Omental fat pad (tissue), 4 donors: ENCODE data around the gene MCC. TPM values are rescaled to one million over a fixed set of nuclear protein-coding genes. Genes with fewer than 3 reads are reported as not detected.

Experiments used
- ATAC-seq: fragments of 150-250 bp; one replicate; pipeline ENCODE4 v1.9.1; 2016; ENCODE audit warnings: mild to moderate bottlenecking, moderate library complexity; ENCODE audit not compliant: low FRiP score
- DNase-seq: peaks from one replicate; pipeline ENCODE4 v3.0.0-alpha.2; 2019; ENCODE audit warnings: low spot score
- total RNA-seq, 4 donors: library from RNA; depleted of rRNA; stranded (reverse); fragments of >200 nt; gene quantifications; one replicate each; pipeline ENCODE4 v1.1.0, GENCODE V29; 2016
- TF ChIP-seq, protein P1 (sequence below), 3 donors: fragments of 450-650 bp; IDR thresholded peaks; one replicate each; pipeline ENCODE4 v1.5.1; 2016 to 2017; ENCODE audit warnings: antibody characterized with exemption in 3 of 3, mild to moderate bottlenecking in 3 of 3, moderate library complexity in 2 of 3

MCC gene
- total RNA-seq, 4 donors from 2014 or later: 32.8 to 56.3 (median 44.4) TPM

DNA sequence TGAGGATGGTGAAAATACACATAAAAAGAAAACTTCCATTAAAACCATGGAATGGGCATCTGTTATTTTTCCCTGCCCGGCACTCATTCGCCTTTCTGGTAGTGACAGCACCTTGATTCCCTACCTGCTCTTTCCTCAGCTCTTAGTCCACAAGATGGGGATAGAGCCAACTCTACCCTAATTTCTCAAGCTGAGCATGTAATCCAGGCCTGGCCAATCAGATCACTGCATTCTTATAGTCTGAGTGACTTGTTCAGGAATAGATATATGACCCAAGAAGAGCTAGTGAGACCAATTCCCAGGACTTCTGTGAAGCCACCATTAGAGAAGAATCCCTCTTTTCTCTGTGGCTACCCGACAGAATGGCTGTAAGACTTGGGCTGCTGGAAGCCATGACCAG, 111.6 kb downstream of the MCC start:
- ATAC-seq: no peak
- DNase-seq: no peak
- TF ChIP-seq, protein P1, sequence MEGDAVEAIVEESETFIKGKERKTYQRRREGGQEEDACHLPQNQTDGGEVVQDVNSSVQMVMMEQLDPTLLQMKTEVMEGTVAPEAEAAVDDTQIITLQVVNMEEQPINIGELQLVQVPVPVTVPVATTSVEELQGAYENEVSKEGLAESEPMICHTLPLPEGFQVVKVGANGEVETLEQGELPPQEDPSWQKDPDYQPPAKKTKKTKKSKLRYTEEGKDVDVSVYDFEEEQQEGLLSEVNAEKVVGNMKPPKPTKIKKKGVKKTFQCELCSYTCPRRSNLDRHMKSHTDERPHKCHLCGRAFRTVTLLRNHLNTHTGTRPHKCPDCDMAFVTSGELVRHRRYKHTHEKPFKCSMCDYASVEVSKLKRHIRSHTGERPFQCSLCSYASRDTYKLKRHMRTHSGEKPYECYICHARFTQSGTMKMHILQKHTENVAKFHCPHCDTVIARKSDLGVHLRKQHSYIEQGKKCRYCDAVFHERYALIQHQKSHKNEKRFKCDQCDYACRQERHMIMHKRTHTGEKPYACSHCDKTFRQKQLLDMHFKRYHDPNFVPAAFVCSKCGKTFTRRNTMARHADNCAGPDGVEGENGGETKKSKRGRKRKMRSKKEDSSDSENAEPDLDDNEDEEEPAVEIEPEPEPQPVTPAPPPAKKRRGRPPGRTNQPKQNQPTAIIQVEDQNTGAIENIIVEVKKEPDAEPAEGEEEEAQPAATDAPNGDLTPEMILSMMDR (IDR thresholded peaks at IDR 0.05): no peak

DNA sequence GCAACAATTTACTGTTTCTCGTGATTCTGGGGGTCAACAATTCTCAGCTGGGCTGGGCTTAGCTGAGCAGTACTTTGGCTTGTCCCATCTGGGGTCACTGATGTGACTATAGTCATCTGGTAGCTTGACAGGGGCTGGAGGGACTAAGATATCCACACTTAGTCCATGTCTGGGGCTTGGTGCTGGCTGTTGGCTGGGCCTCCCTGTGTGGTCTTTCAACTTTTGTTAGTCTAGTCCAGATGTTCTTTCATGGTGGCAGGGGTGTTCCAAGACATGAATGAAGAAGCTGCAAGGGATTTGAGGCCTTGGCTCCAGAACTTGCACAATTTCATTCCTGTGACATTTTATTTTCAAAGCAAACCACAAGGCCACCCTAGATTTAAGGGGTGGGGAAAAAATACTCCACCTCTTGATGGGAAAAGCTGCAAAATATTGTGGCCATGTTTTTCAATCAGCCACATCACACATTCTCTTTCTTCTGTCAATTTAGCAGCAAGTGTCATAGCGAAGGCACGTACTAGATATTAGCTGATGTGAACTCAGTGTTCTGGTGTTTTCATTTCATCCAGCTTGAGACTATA, 112.7 kb downstream of the MCC start:
- ATAC-seq: no peak
- TF ChIP-seq, protein P1 (IDR thresholded peaks at IDR 0.05): no peak
- no peak for DNase-seq

DNA sequence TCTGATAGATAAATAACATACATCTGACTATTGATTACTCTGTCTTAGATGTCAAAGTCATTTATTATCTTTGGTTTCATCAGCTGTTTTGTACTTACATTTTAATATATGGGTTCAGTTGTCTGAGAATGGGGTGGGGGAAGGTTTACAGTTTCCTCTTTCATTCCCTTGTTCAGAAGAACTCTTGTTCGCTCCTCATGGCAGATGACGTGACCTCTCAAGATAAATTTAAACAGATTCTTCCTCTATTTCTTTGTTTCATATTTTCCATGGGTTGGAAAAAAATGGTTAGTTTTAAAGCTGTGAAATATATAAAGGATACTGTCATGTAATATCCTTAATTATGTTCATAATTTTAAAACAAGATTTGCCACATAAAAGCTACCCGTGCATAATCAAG, 114.8 kb downstream of the MCC start:
- TF ChIP-seq, protein P1 (IDR thresholded peaks at IDR 0.05): no peak
- DNase-seq (no peak), ATAC-seq (no peak)

DNA sequence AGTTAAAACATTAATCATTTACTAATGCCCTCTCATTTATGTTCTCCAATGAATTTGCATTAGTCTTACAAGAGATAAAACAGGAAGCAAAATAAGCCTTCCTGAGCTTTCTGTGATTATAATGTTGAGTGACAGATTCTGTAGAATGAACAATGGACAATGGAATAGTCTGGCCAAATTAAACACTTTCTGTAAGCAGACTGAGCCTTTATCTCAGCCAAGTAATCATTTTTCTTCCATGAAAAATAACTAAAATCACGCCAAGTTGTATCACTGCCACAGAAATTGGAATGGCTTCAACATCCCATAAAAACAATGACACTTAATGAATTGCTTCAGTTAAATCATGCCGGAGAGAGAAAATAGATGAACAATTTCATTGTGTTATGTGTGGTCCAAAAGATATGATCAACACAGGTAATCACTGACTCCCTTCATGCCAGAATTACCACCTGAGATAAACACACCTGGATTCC, 116.5 kb downstream of the MCC start:
- DNase-seq: no peak
- TF ChIP-seq, protein P1 (IDR thresholded peaks at IDR 0.05): no peak
- no peak for ATAC-seq

DNA sequence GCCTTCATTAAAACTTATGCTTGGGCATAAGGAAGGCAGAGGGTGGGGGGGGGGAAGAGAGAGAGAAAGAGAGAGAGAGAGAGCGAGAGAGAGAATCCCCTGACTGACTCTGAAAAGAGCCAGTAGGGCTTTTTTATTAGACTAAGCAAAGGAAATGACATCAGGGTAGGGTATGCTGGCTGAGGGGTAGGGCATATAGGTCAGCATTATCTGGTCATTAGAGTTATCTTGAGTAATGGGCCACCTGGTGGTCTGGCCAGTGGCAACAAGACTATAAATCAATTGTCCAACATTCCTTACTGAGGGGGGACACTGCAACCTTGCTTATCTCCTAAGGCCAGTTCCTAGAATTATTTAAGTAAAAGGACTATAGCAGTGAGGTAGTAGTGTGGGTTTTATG, 120.7 kb downstream of the MCC start:
- DNase-seq: no peak
- TF ChIP-seq, protein P1 (IDR thresholded peaks at IDR 0.05): no peak
- ATAC-seq: no peak

DNA sequence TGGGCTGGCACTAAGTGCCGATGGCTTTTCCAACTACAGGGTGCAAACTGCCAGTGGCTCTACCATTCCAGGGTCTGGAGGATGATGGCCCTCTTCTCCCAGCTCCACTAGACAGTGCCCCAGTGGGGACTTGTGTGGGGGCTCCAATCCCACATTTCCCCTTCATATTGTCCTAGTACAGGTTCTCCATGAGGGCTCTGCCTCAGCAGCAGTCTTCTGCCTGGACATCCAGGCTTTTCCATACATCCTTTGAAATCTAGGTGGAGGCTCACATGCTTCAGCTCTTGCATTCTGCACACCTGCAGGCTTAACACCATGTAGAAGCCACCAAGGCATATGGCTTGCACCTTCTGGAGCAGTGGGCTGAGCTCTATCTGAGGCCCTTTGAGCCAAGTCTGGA, 123.8 kb downstream of the MCC start:
- TF ChIP-seq, protein P1 (IDR thresholded peaks at IDR 0.05): no peak
- ATAC-seq: no peak
- DNase-seq: no peak

DNA sequence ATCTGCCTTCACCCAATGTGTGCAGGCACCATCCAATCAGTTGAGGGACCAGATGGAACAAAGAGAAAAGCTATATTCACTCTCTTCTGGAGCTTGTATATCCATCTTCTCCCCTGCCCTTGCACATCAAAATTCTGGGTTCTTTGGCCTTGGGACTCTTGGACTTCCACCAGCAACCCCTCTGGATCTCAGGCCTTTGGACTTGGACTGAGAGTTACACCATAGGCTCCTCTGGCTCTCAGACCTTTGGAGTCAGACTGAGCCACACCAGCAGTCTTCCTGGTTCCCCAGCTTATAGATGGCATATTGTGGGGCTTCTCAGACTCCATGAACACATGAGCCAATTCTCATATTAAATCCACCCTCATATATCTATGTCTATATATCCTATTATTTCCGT, 126.6 kb downstream of the MCC start:
- DNase-seq (no peak), ATAC-seq (no peak)
- TF ChIP-seq, protein P1 (IDR thresholded peaks at IDR 0.05): no peak
